ENCODE data around the gene WBP1.
"Not testable (repeated sequence)": the region's sequence is repeated elsewhere in the genome, so short reads cannot be mapped to it uniquely, and the experiment has no call there.

The WBP1 gene

GRCh38 chr2:74457129-74457548, 1.1 kb upstream of the WBP1 start:
- DNase-seq = no peak

GRCh38 chr2:74457549-74458131, 598 bp upstream of the WBP1 start:
- peak; percentile 86 to 90 for DNase-seq

DNA sequence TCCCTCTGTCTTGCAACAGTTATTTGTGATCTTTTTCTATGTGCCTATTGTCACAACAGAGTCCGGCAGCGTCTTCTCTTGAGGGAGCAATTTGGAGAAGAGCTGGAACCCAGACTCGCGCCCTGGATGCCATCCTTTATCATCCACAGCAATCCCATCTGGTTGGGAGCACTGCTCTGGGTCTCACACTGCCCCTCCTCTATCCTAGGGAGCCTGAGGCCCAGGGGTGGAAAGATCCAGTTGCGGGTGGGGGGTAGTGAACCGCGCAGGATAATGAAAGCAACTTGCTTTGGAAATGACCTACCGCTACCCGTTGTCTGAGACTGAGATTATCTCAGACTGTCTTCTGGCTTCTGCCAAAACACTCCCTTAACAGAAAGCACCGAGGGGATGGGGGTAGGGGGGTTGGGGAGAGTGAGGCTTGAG, 713 bp downstream of the WBP1 start:
- DNase-seq = no peak

DNA sequence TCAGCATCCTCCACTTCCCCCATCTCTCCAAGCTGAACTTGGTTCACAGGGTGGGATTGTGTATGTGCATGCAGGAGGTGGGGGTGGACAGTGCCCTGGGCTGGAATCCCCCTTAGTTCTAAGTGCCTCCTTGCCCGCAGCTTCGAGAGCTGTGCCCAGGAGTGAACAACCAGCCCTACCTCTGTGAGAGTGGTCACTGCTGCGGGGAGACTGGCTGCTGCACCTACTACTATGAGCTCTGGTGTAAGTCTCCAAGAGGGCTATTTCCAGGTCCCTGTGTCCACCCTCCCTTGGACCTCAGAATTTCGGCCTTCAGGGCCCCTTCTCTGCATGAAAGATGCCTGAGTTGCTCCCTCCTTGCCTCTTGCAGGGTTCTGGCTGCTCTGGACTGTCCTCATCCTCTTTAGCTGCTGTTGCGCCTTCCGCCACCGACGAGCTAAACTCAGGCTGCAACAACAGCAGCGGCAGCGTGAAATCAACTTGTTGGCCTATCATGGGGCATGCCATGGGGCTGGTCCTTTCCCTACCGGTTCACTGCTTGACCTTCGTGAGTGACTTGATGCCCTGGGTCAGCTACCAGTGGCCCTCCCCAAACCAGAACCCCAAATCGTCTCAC, 1.4 kb downstream of the WBP1 start:
- not testable (repeated sequence) for DNase-seq

DNA sequence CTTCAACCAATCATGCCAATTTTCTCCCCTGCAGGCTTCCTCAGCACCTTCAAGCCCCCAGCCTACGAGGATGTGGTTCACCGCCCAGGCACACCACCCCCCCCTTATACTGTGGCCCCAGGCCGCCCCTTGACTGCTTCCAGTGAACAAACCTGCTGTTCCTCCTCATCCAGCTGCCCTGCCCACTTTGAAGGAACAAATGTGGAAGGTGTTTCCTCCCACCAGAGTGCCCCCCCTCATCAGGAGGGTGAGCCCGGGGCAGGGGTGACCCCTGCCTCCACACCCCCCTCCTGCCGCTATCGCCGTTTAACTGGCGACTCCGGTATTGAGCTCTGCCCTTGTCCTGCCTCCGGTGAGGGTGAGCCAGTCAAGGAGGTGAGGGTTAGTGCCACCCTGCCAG, 1.9 kb downstream of the WBP1 start:
- not testable (repeated sequence) for DNase-seq

- no peak for DNase-seq
These were observed 3.2 kb downstream of the WBP1 start for GRCh38 chr2:74461187-74462053.

DNA sequence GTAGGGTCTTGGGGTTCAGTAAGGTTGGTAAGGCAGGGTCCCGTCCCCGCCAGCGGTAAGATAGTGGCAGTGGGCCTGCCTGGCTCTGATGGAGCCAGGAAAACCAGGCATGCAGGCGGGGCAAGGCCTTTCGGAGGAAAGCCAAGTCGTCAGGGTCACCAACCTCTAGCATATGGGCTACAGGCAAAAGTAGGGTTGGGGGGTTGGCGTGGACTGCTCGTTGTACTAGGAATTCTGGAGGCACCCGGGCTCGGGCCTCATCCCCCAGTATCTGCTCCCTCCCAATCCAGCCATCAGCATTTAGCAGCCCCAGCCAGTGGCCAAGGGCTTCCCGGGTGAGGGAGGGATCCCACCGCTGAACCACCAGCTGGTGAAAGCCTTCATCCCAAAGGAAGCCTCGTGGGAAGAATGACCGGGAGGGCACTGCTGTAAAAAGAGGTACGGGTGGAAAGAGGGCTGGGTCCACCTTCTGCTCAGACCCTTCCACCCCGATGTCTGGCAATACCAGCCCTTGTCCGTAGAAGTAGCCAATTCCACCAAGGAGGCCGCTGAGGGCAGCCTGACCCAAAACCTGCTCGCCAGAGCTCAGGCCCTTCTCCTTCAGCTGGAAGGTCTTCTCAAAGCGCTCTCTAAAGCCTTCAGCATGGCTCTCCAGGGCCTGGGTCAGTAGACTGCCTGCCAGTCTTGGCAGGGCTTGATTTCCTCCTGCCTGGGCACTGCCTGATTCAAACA, 4.0 kb downstream of the WBP1 start:
- DNase-seq = no peak

- DNase-seq = no peak
These were observed 4.5 kb downstream of the WBP1 start for GRCh38 chr2:74462786-74463105.

- DNase-seq = no peak
These were observed 6.2 kb downstream of the WBP1 start for GRCh38 chr2:74464406-74464805.

DNA sequence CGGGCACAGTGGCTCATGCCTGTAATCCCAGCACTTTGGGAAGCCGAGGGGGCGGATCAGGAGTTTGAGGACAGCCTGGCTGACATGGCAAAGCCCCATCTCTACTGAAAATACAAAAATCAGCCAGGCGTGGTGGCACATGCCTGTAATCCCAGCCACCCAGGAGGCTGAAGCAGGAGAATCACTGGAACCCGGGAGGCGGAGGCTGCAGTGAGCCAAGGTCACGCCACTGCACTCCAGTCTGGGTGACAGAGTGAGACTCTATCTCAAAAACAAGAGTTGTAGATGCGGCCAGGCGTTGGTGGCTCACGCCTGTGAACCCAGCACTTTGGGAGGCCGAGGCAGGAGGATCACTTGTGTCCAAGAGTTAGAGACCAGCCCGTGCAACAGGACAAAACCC, 12.5 kb downstream of the WBP1 start:
- not testable (repeated sequence) for DNase-seq

DNA sequence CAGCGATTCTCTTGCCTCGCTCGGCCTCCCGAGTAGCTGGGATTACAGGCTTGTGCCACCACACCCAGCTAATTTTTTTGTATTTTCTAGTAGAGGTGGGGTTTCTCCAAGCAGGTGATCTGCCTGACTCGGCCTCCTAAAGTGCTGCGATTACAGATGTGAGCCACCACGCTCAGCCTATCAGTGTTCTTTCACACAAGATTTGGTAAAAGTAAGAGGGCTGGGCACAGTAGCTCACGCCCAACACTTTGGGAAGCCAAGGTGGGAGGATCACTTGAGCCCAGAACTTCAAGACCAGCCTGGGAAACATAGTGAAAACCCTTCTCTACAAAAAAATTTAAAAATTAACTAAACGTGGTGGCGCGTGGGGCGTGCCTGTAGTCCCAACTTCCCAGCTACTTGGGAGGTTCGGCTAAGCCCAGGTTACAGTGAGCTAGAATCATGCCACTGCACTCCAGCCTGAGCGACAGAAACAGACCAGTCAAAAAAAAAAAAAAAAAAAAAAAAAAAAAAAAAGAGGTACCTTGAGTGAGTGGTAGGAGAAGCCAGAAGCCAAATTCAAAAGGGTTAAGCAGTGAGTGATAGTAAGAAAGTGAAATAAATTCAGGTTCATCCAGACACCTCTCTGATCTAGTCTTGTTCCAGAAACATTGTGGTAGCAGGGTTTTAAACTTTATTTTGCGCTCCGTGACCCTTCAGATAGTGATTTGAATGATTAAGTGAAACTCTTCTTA, 13.3 kb downstream of the WBP1 start:
- no peak for DNase-seq

DNA sequence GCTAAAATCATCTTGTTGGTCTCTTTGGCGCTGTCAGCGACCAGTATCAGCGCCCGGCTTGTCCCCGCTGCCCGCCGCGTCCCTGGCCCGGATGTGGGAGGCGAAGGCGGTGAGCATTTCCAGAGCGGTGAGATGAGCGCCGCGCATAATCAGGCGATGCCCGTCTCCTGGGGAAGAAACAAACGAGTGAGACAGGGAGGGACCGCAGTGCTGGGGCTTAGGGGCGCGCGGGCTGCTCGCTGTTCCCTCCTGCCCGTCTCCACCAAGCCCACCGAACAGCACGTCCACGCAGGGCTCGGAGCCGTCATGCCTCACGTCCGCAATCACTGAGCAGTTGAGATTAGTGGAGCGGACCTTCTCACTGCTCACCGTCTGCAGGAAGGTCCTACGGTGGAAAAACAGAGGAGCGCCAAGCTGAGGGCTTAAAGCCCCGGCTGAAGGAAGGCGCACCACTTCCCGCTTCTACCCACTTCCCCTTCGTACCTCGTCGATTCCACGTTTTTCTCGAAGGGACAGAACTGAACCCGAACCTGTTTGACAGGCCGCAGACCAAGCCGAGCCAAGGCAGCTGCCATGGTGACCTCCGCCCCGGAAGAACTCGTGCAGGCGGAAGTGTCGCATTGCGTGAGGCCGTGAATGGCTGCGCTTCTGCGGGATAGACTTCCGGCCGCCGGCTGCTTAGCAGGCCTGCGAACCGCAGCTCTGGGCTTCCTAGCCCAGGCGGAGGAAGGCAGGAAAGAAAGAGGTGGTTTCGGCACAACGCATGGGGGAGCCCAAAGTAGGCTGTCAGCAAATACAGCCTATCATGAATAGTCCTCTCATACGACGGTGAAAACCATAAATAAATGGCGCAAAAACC, 14.1 kb downstream of the WBP1 start, which contains the start of gene MRPL53:
Gene MRPL53 (minus strand): TSS at position 595 of the 859 bp plus-strand sequence. CDS start 20 bp downstream, at position 575.
- peak; percentile 97 to 98 for DNase-seq

- no peak for DNase-seq
These were observed 14.7 kb downstream of the WBP1 start for GRCh38 chr2:74472945-74473258.

- no peak for DNase-seq
These were observed 16.2 kb downstream of the WBP1 start for GRCh38 chr2:74474481-74474880.

- no peak for DNase-seq
These were observed 16.7 kb downstream of the WBP1 start for GRCh38 chr2:74474899-74475298.

DNA sequence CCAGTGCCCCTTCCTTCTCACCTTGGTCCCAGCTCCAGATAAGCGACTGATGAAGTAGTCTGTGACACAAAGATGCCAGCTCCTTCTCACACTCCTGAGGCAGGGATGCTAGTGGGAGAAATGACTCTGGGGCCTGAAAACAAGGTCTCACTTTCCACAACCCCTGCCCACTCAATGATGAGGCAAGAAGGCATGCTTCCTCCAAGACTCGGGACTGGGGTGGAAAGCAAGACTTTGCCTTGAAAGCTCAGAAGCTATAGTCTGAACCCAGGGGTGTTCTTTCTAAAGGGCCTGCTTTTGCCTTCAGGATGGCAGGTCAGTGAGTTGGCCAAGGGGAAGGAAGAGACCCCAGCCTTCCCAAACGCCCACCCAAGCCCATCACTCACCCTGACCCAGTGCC, 23.2 kb downstream of the WBP1 start:
- no peak for DNase-seq

DNA sequence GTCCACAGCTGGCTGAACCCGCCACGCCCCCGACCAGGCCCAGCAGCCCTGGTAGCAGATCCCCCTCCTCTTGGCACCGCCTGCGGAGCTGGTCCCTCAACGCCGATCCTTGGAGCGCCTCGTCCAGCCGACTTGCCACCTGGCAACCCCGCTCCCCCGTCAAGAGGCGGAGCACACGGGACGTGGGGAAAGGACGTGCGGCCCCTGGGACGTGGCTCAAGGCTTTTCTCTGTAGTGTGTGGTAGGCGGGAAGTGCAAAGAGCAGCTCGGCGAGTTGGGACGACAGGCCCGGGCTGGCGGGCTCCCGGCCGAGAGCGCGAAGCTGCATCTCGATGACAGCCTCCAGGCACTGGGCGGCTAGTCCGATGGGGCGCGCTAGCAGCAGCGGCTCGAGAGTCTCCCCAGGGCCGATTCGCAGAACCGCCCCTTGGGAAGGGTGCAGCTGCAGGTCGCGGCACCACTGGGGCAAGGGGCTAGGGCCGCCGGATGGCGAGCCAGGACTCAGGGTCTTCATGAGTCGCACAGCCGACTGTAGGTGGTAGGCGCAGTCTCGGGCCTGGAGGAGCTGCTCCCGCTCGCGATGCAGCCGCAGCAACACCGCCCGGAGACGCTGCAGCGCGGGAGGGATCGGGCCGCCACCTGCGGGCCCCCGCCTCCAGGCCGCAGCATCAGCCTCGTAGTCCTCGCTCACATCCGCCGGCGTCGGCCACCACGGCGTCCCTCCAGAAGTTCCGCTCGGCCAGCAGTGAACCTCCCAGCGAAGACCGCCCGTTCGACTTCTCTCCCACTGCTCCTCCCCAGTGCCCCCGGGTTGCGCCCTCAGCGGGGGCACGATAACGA, 23.9 kb downstream of the WBP1 start:
- DNase-seq = no peak

DNA sequence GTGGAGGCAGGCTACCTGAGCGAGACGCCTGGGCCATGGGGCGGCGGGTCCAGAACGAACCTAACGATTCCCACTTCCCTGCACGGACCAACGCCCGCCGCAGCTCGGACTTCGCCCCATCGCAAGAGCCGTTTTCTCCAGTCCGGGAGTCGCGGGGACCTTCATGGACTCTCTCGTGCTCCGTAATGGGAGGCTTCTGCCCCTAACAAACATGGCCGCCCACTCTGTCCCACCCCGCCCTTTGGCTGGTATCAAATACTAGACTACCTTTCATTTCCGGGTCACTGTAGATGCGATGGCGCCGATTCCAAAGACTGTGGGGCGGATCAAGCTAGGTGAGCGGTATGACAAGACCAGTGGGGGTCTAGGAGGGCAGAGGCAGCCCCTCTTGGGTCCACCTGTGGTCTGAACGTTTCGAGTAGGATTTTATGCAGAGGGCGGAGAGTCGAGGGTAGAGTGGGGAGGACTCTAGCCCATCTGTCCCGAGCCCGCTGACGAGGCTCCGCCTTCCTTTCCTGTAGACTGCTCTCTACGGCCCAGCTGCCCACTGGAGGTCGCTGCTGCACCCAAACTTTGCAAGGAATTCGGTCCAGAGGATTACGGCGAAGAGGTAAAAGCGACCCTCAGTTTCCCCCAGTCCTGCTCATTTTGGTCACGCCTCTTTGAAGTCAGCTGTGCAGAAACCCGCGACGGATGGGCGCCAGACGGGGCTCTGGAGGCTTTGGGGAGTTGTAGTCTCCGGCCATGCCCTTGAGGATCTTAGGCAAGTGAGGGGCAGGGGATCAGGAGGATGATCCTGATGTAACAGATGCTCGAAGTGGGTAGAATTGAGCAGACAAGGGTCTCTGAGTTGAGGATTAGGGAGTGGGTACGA, 24.8 kb downstream of the WBP1 start, which contains the start of the genes CCDC142 and TTC31:
Gene CCDC142 (minus strand): TSS at position 198 of the 874 bp plus-strand sequence. CDS start 161 bp downstream, at position 37.
Gene TTC31 (plus strand): TSS at position 281 of the 874 bp plus-strand sequence. CDS start 15 bp downstream, at position 296.
- DNase-seq = peak; percentile 95 to 96

DNA sequence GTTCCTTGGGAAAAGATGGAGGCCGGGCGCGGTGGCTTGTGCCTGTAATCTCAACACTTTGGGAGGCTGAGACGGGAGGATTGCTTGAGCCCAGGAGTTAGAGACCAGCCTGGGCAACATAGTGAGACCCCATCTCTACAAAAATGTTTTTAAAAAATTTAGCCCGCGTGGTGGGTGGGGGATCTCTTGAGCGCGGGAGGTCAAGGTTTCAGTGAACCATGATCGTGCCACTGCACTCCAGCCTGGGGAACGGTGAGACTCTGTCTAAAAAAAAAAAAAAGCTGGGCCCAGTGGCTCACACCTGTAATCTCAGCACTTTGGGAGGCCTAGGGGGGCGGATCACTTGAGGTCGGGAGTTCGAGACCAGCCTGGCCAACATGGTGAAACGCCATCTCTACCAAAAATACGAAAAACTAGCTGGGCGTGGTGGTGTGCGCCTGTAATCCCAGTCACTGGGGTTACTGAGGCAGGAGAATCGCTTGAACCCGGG, 25.5 kb downstream of the WBP1 start:
- not testable (repeated sequence) for DNase-seq

All from activated T-cell treated with anti-CD3 and anti-CD28 coated beads, Interleukin-2, amount 50 U/mL, for 48 hours (primary cell).